SK-N-SH treated with all-trans-retinoic acid at 6 μM for 48 hours (cell line): Measurements from ENCODE around the gene NEURL1B.

Experiments used
- ATAC-seq: fragments of 200-7000 bp; cut with Tn5 transposase; 3 replicates; pipeline ENCODE4 v1.9.1; 2020; ENCODE audit warnings: mild to moderate bottlenecking, moderate library complexity
- ARNTL ChIP-seq: fragments of 450-650 bp; formaldehyde crosslinking; IDR thresholded peaks from 2 replicates; pipeline ENCODE4 v1.5.0; 2020; ENCODE audit warnings: low read depth, mild to moderate bottlenecking, moderate library complexity, borderline replicate concordance
- CSDC2 ChIP-seq: fragments of 250-450 bp; sonication (Bioruptor Pico); IDR thresholded peaks from 2 replicates; pipeline ENCODE4 v1.5.0; 2020; ENCODE audit warnings: mild to moderate bottlenecking, moderate library complexity
- CSRNP3 ChIP-seq: fragments of 250-450 bp; sonication (Bioruptor Pico); IDR thresholded peaks from 2 replicates; pipeline ENCODE4 v1.5.1; 2021; ENCODE audit warnings: mild to moderate bottlenecking, moderate library complexity
- GLIS3 ChIP-seq: fragments of 250-450 bp; sonication (Bioruptor Pico); IDR thresholded peaks from 2 replicates; pipeline ENCODE4 v1.5.0; 2020; ENCODE audit warnings: mild to moderate bottlenecking, moderate library complexity
- ISL1 ChIP-seq: fragments of 250-450 bp; sonication (Bioruptor Pico); IDR thresholded peaks from 2 replicates; pipeline ENCODE4 v2.1.2; 2022; ENCODE audit warnings: mild to moderate bottlenecking, moderate library complexity
- OSR1 ChIP-seq: fragments of 250-450 bp; sonication (Bioruptor Pico); IDR thresholded peaks from 2 replicates; pipeline ENCODE4 v1.8.0; 2022; ENCODE audit warnings: moderate library complexity, mild to moderate bottlenecking, inconsistent platforms
- PATZ1 ChIP-seq: fragments of 250-450 bp; sonication (Bioruptor Pico); IDR thresholded peaks from 2 replicates; pipeline ENCODE4 v1.8.0; 2020; ENCODE audit warnings: mild to moderate bottlenecking, moderate library complexity, borderline replicate concordance
- POU6F1 ChIP-seq: fragments of 250-450 bp; sonication (Bioruptor Pico); IDR thresholded peaks from 2 replicates; pipeline ENCODE4 v1.8.0; 2021; ENCODE audit warnings: low read depth, mild to moderate bottlenecking, moderate library complexity, borderline replicate concordance
- PPARA ChIP-seq: fragments of 250-450 bp; sonication (Bioruptor Pico); IDR thresholded peaks from 2 replicates; pipeline ENCODE4 v1.5.0; 2020; ENCODE audit warnings: mild to moderate bottlenecking, borderline replicate concordance
- RARB ChIP-seq: fragments of 250-450 bp; sonication (Bioruptor Pico); IDR thresholded peaks from 2 replicates; pipeline ENCODE4 v1.8.0; 2021; ENCODE audit warnings: mild to moderate bottlenecking, moderate library complexity
- SNAI2 ChIP-seq: fragments of 250-450 bp; sonication (Bioruptor Pico); IDR thresholded peaks from 2 replicates; pipeline ENCODE4 v1.5.0; 2020; ENCODE audit warnings: mild to moderate bottlenecking, moderate library complexity
- TCF4 ChIP-seq: fragments of 250-450 bp; sonication (Bioruptor Pico); IDR thresholded peaks from 2 replicates; pipeline ENCODE4 v1.8.0; 2021; ENCODE audit warnings: mild to moderate bottlenecking, moderate library complexity, borderline replicate concordance
- TOX ChIP-seq: fragments of 250-450 bp; sonication (Bioruptor Pico); IDR thresholded peaks from 2 replicates; pipeline ENCODE4 v1.8.0; 2021; ENCODE audit warnings: mild to moderate bottlenecking, moderate library complexity, borderline replicate concordance
- TSHZ2 ChIP-seq: fragments of 250-450 bp; sonication (Bioruptor Pico); IDR thresholded peaks from 2 replicates; pipeline ENCODE4 v1.5.0; 2020; ENCODE audit warnings: mild to moderate bottlenecking, moderate library complexity
- ZC3H10 ChIP-seq: fragments of 250-450 bp; sonication (Bioruptor Pico); IDR thresholded peaks from 2 replicates; pipeline ENCODE4 v1.5.1; 2021; ENCODE audit warnings: mild to moderate bottlenecking, moderate library complexity
- ZFP3 ChIP-seq: fragments of 250-450 bp; sonication (Bioruptor Pico); IDR thresholded peaks from 2 replicates; pipeline ENCODE4 v1.5.0; 2020; ENCODE audit warnings: mild to moderate bottlenecking, moderate library complexity
- ZFP30 ChIP-seq: fragments of 450-650 bp; formaldehyde crosslinking; IDR thresholded peaks from 2 replicates; pipeline ENCODE4 v1.5.0; 2022; ENCODE audit warnings: mild to moderate bottlenecking, moderate library complexity
- ZNF565 ChIP-seq: fragments of 450-650 bp; formaldehyde crosslinking; conservative IDR thresholded peaks from 2 replicates; pipeline ENCODE4 v1.5.0; 2020; ENCODE audit warnings: low read depth, mild to moderate bottlenecking, moderate library complexity
- ZNF8 ChIP-seq: fragments of 450-650 bp; formaldehyde crosslinking; IDR thresholded peaks from 2 replicates; pipeline ENCODE4 v1.5.0; 2020; ENCODE audit warnings: mild to moderate bottlenecking, moderate library complexity
- TF ChIP-seq, protein P1 (sequence below): fragments of 250-450 bp; sonication (Bioruptor Pico); IDR thresholded peaks from 2 replicates; pipeline ENCODE4 v1.5.1; 2020; ENCODE audit warnings: low read depth, mild to moderate bottlenecking, moderate library complexity

Gene NEURL1B

GRCh38 chr5:172664681-172665541 lies 23.8 kb downstream of the NEURL1B start:
- peak; percentile 28 for ATAC-seq
- TF ChIP-seq GLIS3 (no peak), ISL1 (CRISPR knock-in tag) (no peak), PATZ1 (CRISPR knock-in tag) (no peak), TOX (CRISPR knock-in tag) (no peak), POU6F1 (CRISPR knock-in tag) (no peak), RARB (no peak), TCF4 (CRISPR knock-in tag) (peak; percentile 72; the same call in 1 of the 2 replicates), ZFP30 (CRISPR knock-in tag) (no peak), CSDC2 (CRISPR knock-in tag) (no peak), CSRNP3 (CRISPR knock-in tag) (no peak), OSR1 (CRISPR knock-in tag) (no peak), SNAI2 (CRISPR knock-in tag) (no peak), ZNF8 (CRISPR knock-in tag) (no peak), ZC3H10 (CRISPR knock-in tag) (no peak), TSHZ2 (CRISPR knock-in tag) (0 out of 2 replicates have a peak, but pooled peaks have one; percentile 53)
- TF ChIP-seq, protein P1, sequence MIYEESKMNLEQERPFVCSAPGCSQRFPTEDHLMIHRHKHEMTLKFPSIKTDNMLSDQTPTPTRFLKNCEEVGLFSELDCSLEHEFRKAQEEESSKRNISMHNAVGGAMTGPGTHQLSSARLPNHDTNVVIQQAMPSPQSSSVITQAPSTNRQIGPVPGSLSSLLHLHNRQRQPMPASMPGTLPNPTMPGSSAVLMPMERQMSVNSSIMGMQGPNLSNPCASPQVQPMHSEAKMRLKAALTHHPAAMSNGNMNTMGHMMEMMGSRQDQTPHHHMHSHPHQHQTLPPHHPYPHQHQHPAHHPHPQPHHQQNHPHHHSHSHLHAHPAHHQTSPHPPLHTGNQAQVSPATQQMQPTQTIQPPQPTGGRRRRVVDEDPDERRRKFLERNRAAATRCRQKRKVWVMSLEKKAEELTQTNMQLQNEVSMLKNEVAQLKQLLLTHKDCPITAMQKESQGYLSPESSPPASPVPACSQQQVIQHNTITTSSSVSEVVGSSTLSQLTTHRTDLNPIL, result no peak

- TF ChIP-seq ZFP3, result no peak
- TF ChIP-seq TSHZ2 (CRISPR knock-in tag), result no peak
- no peak for TF ChIP-seq ARNTL (CRISPR knock-in tag)
- TF ChIP-seq PPARA, result no peak
- TF ChIP-seq SNAI2 (CRISPR knock-in tag), result no peak
- TF ChIP-seq GLIS3, result no peak
- no peak for TF ChIP-seq ZNF565 (CRISPR knock-in tag)
- no peak for TF ChIP-seq PATZ1 (CRISPR knock-in tag)
- no peak for TF ChIP-seq ZC3H10 (CRISPR knock-in tag)
- TF ChIP-seq TOX (CRISPR knock-in tag), result no peak
- TF ChIP-seq, protein P1, result no peak
- TF ChIP-seq, all 23 proteins: peak for 0
- ATAC-seq, result peak; percentile 38; the same call in 2 of the 3 replicates
These were observed 25.2 kb downstream of the NEURL1B start for GRCh38 chr5:172666251-172666650.
